Gastrocnemius medialis (tissue), 4 donors: ENCODE measurements around the gene ATP6V1E1.

ENCODE experiments used
- POLR2A ChIP-seq, 2 donors: fragments of 450-650 bp; IDR thresholded peaks; one replicate each; pipeline ENCODE4 v1.6.1; 2017; ENCODE audit warnings: antibody characterized with exemption in 2 of 2, mild to moderate bottlenecking in 2 of 2, moderate library complexity in 2 of 2
- TF ChIP-seq, protein P1 (sequence below), 5 experiments: fragments of 450-650 bp in 3 of 5; fragments of 200-600 bp in 2 of 5; sonication (generic) in 2 of 5; IDR thresholded peaks in 4 of 5; conservative IDR thresholded peaks in 1 of 5; 1 replicate in 4 of 5; 2 replicates in 1 of 5; pipeline ENCODE4 v1.5.1; 2016 to 2019; ENCODE audit warnings: antibody characterized with exemption in 5 of 5, mild to moderate bottlenecking in 3 of 5, moderate library complexity in 3 of 5

GRCh38 chr22:17631076-17631565 is 2.6 kb upstream of the ATP6V1E1 start:
- TF ChIP-seq POLR2A (IDR thresholded peaks at IDR 0.05): no peak
- TF ChIP-seq, protein P1, sequence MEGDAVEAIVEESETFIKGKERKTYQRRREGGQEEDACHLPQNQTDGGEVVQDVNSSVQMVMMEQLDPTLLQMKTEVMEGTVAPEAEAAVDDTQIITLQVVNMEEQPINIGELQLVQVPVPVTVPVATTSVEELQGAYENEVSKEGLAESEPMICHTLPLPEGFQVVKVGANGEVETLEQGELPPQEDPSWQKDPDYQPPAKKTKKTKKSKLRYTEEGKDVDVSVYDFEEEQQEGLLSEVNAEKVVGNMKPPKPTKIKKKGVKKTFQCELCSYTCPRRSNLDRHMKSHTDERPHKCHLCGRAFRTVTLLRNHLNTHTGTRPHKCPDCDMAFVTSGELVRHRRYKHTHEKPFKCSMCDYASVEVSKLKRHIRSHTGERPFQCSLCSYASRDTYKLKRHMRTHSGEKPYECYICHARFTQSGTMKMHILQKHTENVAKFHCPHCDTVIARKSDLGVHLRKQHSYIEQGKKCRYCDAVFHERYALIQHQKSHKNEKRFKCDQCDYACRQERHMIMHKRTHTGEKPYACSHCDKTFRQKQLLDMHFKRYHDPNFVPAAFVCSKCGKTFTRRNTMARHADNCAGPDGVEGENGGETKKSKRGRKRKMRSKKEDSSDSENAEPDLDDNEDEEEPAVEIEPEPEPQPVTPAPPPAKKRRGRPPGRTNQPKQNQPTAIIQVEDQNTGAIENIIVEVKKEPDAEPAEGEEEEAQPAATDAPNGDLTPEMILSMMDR (IDR thresholded peaks at IDR 0.05 in 4 of 5, conservative IDR thresholded peaks at IDR 0.05 in 1 of 5): no peak
